ENCODE data around the gene VAMP1.

Gene VAMP1

DNA sequence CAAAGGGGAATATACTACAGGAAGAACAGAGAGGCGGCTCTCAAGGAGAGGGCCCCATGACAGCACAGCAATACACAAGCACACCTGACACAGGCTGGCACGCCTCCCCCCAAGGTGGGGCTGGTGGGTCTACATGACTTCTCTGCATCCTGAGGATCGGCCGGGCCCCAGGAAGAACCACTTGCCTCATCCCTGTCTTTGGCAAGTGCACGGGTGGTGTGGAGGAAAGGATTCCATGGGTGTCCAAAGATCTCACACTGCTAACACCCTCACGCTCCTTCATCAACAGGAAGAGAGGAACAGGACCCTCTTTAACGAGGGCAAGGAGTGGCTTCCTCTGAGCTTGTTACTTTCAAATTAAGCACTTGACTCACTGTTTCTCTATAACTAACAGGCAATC, 7.3 kb downstream of the VAMP1 start:
- Histone ChIP-seq H3K9me3 (ENCODE audit: insufficient read depth, low read length) (no peaks in the 10 kb centered on the region), H3K27me3 (ENCODE audit: low read depth, low read length) (no peaks in the 10 kb centered on the region), H3K4me2 (ENCODE audit: low read length) (no peak overlapping the region), H4K20me1 (ENCODE audit: insufficient read depth, low read length) (peaks cover 6% of the 10 kb centered on the region; the same call in 1 of the 2 replicates), H3K9ac (ENCODE audit: low read length) (no peak overlapping the region), H3K27ac (ENCODE audit: low read length) (no peak overlapping the region), H2AFZ (ENCODE audit: low read depth, low read length) (no peak overlapping the region), H3K4me1 (ENCODE audit: low read length) (peaks cover 29% of the 10 kb centered on the region), H3K4me3 (ENCODE audit: low read length) (no peak overlapping the region), H3K79me2 (ENCODE audit: low read length) (no peaks in the 10 kb centered on the region), H3K36me3 (replicated peaks; ENCODE audit: low read depth, low read length) (peaks cover 60% of the 10 kb centered on the region)
- no peak for TF ChIP-seq EZH2phosphoT487 (IDR thresholded peaks at IDR 0.05; ENCODE audit: low read depth)
- TF ChIP-seq, protein P1, sequence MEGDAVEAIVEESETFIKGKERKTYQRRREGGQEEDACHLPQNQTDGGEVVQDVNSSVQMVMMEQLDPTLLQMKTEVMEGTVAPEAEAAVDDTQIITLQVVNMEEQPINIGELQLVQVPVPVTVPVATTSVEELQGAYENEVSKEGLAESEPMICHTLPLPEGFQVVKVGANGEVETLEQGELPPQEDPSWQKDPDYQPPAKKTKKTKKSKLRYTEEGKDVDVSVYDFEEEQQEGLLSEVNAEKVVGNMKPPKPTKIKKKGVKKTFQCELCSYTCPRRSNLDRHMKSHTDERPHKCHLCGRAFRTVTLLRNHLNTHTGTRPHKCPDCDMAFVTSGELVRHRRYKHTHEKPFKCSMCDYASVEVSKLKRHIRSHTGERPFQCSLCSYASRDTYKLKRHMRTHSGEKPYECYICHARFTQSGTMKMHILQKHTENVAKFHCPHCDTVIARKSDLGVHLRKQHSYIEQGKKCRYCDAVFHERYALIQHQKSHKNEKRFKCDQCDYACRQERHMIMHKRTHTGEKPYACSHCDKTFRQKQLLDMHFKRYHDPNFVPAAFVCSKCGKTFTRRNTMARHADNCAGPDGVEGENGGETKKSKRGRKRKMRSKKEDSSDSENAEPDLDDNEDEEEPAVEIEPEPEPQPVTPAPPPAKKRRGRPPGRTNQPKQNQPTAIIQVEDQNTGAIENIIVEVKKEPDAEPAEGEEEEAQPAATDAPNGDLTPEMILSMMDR (IDR thresholded peaks at IDR 0.05; ENCODE audit: low read depth, low read length): no peak

DNA sequence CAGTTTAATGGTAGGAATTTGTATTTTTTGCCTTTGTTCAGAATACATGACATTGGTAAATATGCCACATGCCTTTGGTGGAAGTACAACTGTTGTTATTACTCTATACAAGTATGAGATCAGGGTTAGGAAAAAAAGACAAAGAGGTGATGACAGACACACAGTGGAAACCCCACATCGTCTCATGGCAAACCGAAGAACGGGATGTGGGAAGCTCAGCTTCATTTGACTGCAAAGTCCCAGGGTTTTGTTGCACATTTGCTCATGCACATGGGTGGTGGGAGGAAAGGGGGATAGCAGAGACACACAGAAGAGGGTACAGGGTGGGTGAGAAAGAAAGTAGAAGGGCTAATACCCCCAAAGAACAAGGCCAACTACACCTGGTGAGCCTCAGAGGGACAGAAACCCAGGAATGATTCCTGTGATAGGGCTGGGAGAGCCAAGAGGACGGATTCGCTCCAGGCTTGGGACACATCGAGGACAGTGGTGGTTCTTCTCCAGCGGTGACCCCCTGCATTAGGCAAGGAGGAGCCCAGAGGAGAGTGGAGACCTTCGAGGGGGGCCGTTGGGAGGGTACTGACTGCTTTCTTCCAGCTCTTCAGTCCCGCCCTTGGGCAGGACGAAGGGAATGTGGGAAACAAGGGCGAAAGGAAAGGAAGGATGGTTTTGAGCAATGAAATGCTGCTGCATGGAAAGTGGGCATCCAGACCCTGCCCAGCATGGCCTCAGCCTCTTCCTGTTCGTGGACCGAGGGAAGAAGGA, 8.1 kb downstream of the VAMP1 start:
- Histone ChIP-seq H3K4me2 (ENCODE audit: low read length) (peak overlapping the region; percentile 65), H3K27me3 (ENCODE audit: low read depth, low read length) (no peaks in the 10 kb centered on the region), H3K79me2 (ENCODE audit: low read length) (no peaks in the 10 kb centered on the region), H3K4me3 (ENCODE audit: low read length) (peak overlapping the region; percentile 33; the same call in 1 of the 2 replicates), H3K36me3 (replicated peaks; ENCODE audit: low read depth, low read length) (peaks cover 64% of the 10 kb centered on the region), H3K9me3 (ENCODE audit: insufficient read depth, low read length) (no peaks in the 10 kb centered on the region), H4K20me1 (ENCODE audit: insufficient read depth, low read length) (peaks cover 6% of the 10 kb centered on the region; the same call in 1 of the 2 replicates), H2AFZ (ENCODE audit: low read depth, low read length) (no peak overlapping the region), H3K27ac (ENCODE audit: low read length) (peak overlapping the region; percentile 82), H3K9ac (ENCODE audit: low read length) (peak overlapping the region; percentile 47; the same call in 1 of the 2 replicates), H3K4me1 (ENCODE audit: low read length) (peaks cover 29% of the 10 kb centered on the region)
- TF ChIP-seq EZH2phosphoT487 (IDR thresholded peaks at IDR 0.05; ENCODE audit: low read depth): no peak
- TF ChIP-seq, protein P1 (IDR thresholded peaks at IDR 0.05; ENCODE audit: low read depth, low read length): no peak

DNA sequence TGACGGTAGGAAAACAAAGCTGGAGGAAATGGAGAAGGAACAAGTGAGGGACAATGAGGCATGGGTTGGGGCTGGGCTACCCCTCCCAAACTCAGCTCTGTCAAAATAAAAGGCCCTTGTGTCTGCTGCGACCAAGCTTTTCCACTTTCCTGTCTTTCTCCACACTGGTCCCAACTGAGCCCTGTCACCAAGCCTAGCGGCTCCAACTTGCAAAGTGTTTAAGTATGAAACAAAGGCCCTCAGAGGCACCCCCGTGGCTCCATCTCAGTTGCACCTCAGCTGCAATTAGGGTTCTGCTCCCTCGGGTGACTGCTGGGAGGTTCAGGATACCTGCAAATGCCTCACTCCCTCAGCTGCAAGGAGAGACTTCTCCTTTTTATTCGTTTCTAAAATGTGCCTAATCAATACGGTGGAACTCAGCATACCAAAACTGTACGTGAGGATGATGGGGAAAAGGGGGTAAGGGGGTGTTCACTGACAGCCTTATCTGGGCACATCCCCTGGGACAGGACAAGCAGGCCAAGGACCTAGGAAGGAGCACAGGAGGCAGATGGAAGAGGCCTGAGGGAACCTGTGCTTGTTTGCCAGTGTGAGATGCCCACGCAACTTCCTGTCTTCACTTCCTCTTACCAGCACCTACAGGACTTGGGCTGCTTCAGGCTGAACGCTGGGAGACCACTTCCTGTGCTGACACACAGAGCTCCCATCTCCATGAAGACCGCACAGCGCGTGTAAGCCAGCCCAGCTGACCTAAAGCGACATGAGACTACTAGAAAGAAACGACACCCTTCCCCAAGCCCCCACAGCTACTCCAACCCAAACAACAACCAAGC, 8.9 kb downstream of the VAMP1 start:
- peak overlapping the region; percentile 82 for H3K27ac ChIP-seq (ENCODE audit: low read length)
- H4K20me1 ChIP-seq (ENCODE audit: insufficient read depth, low read length): peaks cover 6% of the 10 kb centered on the region; the same call in 1 of the 2 replicates
- H3K4me3 ChIP-seq (ENCODE audit: low read length): peak overlapping the region; percentile 33
- TF ChIP-seq, protein P1 (IDR thresholded peaks at IDR 0.05; ENCODE audit: low read depth, low read length): no peak
- TF ChIP-seq EZH2phosphoT487 (IDR thresholded peaks at IDR 0.05; ENCODE audit: low read depth): no peak
- H3K9me3 ChIP-seq (ENCODE audit: insufficient read depth, low read length): no peaks in the 10 kb centered on the region
- no peak overlapping the region for H2AFZ ChIP-seq (ENCODE audit: low read depth, low read length)
- peaks cover 70% of the 10 kb centered on the region for H3K36me3 ChIP-seq (replicated peaks; ENCODE audit: low read depth, low read length)
- H3K4me2 ChIP-seq (ENCODE audit: low read length): peak overlapping the region; percentile 65
- no peaks in the 10 kb centered on the region for H3K79me2 ChIP-seq (ENCODE audit: low read length)
- H3K27me3 ChIP-seq (ENCODE audit: low read depth, low read length): no peaks in the 10 kb centered on the region
- H3K9ac ChIP-seq (ENCODE audit: low read length): peak overlapping the region; percentile 47
- peaks cover 29% of the 10 kb centered on the region for H3K4me1 ChIP-seq (ENCODE audit: low read length)

All from OCI-LY3 (cell line).